CD8-positive, alpha-beta memory T cell (primary cell): ENCODE results near the gene ATP6V0C. TPM values are rescaled to one million over a fixed set of nuclear protein-coding genes. Genes with fewer than 3 reads are reported as not detected.

ENCODE experiments used
- CTCF ChIA-PET: fragments of 350-600 bp; sonication (Branson Sonifier 250); formaldehyde crosslinking; loops from one replicate; lab custom pipeline; 2021; ENCODE audit warnings: antibody characterized with exemption; lab: Charles Lee
- POLR2A ChIA-PET: fragments of 350-600 bp; sonication (Branson Sonifier 250); formaldehyde crosslinking; loops from one replicate; lab custom pipeline; 2021; ENCODE audit warnings: antibody characterized with exemption; lab: Charles Lee
- DNase-seq, 5 donors: peaks; one replicate each; pipeline versions ENCODE4 v3.0.0 to v3.0.0-alpha.2; 2020 to 2022; ENCODE audit warnings: mixed read lengths in 1 of 5
- H3K27ac ChIP-seq: one replicate; pipeline ENCODE4 v1.7.0; 2013; ENCODE audit warnings: low read depth, mild to moderate bottlenecking, low read length, moderate library complexity
- H3K27me3 ChIP-seq: 2 replicates; pipeline ENCODE4 v1.7.0; 2013; ENCODE audit warnings: low read length, mild to moderate bottlenecking; ENCODE audit not compliant: insufficient read depth, poor library complexity, severe bottlenecking
- H3K36me3 ChIP-seq: 2 replicates; pipeline ENCODE4 v1.7.0; 2013; ENCODE audit warnings: mild to moderate bottlenecking, low read length, moderate library complexity; ENCODE audit not compliant: insufficient read depth
- H3K4me1 ChIP-seq: 2 replicates; pipeline ENCODE4 v1.7.0; 2013; ENCODE audit warnings: mild to moderate bottlenecking, low read length, moderate library complexity; ENCODE audit not compliant: insufficient read depth
- H3K4me3 ChIP-seq: 2 replicates; pipeline ENCODE4 v1.7.0; 2013; ENCODE audit warnings: mild to moderate bottlenecking, low read length
- H3K9me3 ChIP-seq: 2 replicates; pipeline ENCODE4 v1.7.0; 2013; ENCODE audit warnings: mild to moderate bottlenecking, low read length
- H3K27ac Mint-ChIP-seq, 8 donors: one replicate each; pipeline ENCODE4 v1.8.0; 2020 to 2021; ENCODE audit warnings: mixed read lengths in 8 of 8, mild to moderate bottlenecking in 6 of 8, inconsistent platforms in 3 of 8, moderate library complexity in 3 of 8
- H3K27me3 Mint-ChIP-seq, 2 donors: one replicate each; pipeline ENCODE4 v1.8.0; 2020 to 2021; ENCODE audit warnings: mixed read lengths in 2 of 2, mild to moderate bottlenecking in 1 of 2, moderate library complexity in 1 of 2
- H3K36me3 Mint-ChIP-seq, 3 donors: one replicate each; pipeline ENCODE4 v1.8.0; 2020 to 2021; ENCODE audit warnings: mixed read lengths in 3 of 3, inconsistent platforms in 1 of 3, mild to moderate bottlenecking in 1 of 3
- H3K4me1 Mint-ChIP-seq, 3 donors: one replicate each; pipeline ENCODE4 v1.8.0; 2020 to 2021; ENCODE audit warnings: mixed read lengths in 3 of 3, inconsistent platforms in 1 of 3, mild to moderate bottlenecking in 1 of 3
- H3K4me3 Mint-ChIP-seq, 7 donors: one replicate each; pipeline ENCODE4 v1.8.0; 2020 to 2021; ENCODE audit warnings: mixed read lengths in 7 of 7, mild to moderate bottlenecking in 6 of 7, moderate library complexity in 4 of 7, inconsistent platforms in 2 of 7
- H3K9me3 Mint-ChIP-seq, 5 donors: one replicate each; pipeline ENCODE4 v1.8.0; 2020 to 2022; ENCODE audit warnings: mixed read lengths in 5 of 5, mild to moderate bottlenecking in 3 of 5, moderate library complexity in 2 of 5, inconsistent platforms in 1 of 5
- polyA plus RNA-seq: library from polyadenylated mRNA; unstranded; fragments of 300-500 nt; fragmentation: Illumina TruSeq; gene quantifications from one replicate; pipeline ENCODE4 v1.2.3, GENCODE V29; 2021
- total RNA-seq, 2 experiments: library from RNA; stranded (reverse); gene quantifications; one replicate each; pipeline ENCODE4 v1.2.3, GENCODE V29; 2021

The ATP6V0C gene
- total and polyA plus RNA-seq, 3 experiments from 2014 or later = 101 to 157 (median 154) TPM

DNA sequence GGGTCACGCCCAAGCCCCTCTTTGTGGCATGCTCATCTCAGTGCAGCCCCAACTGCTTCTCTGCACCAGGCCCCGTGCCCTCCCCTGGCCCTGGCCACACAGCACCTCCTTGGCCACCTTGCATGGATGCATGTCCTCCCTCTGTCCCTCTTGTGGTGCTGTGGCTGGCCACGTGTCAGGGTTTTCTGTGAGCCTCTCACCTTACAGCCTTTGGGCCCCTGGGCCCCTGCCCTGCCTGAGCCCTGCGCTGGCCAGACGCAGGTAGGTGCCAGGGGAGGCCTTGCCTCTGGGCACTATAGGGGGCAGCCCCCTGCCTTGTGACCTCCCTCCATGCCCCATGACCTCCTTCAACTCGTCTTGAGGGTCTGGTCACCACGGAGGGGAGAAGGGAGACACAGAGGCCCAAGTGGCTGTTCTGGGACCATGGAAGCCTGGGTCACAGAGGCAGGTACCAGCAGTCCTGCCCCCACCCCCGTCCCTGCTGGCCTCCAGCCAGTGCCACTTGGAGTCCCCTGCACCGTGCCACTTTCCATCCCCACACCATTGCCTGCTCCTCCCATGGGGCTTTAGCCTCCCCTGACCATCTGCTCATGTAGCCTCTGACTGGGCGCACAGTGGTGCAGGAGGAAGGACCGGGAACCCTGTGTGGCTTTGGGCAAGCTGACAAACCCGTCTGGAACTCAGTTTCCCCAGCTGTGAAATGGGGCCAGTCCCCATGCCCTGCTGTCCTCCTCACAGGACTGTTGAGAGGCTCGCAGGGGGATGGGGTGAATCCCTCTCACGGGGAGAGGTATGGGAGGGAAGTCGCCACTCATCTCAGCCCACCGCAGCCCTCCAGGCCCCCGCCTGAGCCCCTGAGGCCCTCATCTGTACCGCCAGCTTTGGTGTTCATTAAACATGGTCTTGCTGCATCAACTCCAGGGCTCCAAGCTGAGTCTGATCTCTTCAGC, 11.5 kb upstream of the ATP6V0C start:
- ChIA-PET POLR2A (interaction anchor here (1.3 kb wide), 1 partner anchor 308 kb away, joined by 3 read pairs; no protein-coding TSS in a partner anchor), CTCF (interaction anchor here (0.8 to 2.8 kb wide), 11 partner anchors 9 to 315 kb away, joined by 3 to 28 read pairs (median 3); partner anchors contain the start of genes ABCA3, CEMP1 and TEDC2)
- DNase-seq = no peak
- peaks cover 0 to 10% (median 0%) of the 10 kb centered on the region in 3 donors for H3K36me3 Mint-ChIP-seq
- peaks cover 8% of the 10 kb centered on the region for H3K4me1 ChIP-seq
- no peaks in the 10 kb centered on the region for H3K27me3 ChIP-seq
- H3K4me1 Mint-ChIP-seq = no peaks in the 10 kb centered on the region
- H3K27ac ChIP-seq = no peak overlapping the region
- no peaks in the 10 kb centered on the region for H3K9me3 ChIP-seq
- H3K27me3 Mint-ChIP-seq = no peaks in the 10 kb centered on the region
- H3K4me3 ChIP-seq = no peak overlapping the region
- no peaks in the 10 kb centered on the region for H3K9me3 Mint-ChIP-seq
- H3K27ac Mint-ChIP-seq = no peak overlapping the region
- H3K36me3 ChIP-seq = no peaks in the 10 kb centered on the region
- H3K4me3 Mint-ChIP-seq = no peak overlapping the region

DNA sequence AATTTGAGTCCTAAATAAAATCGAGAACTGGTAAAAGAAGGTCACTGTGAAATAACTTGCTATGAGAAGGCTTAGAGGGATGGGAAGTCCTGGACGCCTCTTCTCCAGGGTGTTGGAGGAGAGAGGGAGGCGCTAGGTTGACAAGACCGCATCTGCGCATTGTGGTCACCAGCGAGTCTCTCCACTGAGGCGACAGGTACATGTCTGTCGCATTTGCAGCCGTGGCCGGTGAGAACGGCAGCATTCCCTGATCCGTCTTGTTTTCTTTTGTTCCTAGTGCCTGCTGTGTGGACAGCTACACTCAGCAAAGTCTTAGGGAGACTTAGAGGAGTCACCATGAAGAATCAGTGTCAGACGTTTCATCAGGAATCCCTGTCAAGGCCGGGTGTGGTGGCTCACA, 8.1 kb upstream of the ATP6V0C start:
- DNase-seq = no peak
- Mint-ChIP-seq H3K27ac (peak overlapping the region in 1 of 8 donors; percentile 41), H3K36me3 (no peaks in the 10 kb centered on the region), H3K4me3 (no peak overlapping the region), H3K9me3 (no peaks in the 10 kb centered on the region), H3K4me1 (no peaks in the 10 kb centered on the region), H3K27me3 (no peaks in the 10 kb centered on the region)
- Histone ChIP-seq H3K36me3 (no peaks in the 10 kb centered on the region), H3K4me3 (no peak overlapping the region), H3K27ac (no peak overlapping the region), H3K9me3 (no peaks in the 10 kb centered on the region), H3K4me1 (peaks cover 8% of the 10 kb centered on the region), H3K27me3 (no peaks in the 10 kb centered on the region)
- ChIA-PET CTCF (no interaction called here), POLR2A (no interaction called here)

DNA sequence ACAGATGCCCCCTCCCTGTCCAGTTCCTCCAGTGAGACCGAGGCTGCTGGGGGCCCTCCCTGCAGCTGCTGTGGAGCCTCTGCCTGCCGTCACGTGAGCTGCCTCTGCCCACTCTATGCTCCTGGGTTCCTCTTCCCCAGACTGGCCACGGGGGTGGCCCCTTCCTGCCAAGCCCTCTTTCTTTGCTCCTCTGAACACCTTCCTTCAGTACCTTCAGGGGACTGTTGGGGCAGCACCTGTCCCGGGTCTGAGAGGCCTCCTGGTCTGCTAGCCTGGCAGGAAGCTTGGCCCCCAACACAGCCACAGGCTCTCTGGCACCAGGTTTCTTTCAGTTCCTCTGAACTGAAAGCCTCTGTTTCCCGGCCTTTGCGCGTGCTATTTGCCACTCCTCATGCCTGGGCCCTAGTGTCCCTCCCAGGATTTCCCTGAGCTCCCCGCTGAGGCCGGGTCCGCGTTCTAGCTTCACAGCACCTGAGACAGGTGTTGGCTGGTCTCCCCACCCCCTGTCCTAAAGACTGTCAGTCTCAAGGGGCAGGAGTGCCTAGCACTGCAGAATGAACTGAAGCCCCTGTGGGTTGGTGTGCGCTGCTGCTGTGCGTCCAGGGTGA, 6.6 kb upstream of the ATP6V0C start:
- Histone ChIP-seq H3K27me3 (no peaks in the 10 kb centered on the region), H3K4me1 (no peaks in the 10 kb centered on the region), H3K4me3 (no peak overlapping the region), H3K27ac (no peak overlapping the region), H3K9me3 (no peaks in the 10 kb centered on the region), H3K36me3 (no peaks in the 10 kb centered on the region)
- POLR2A ChIA-PET = no interaction called here
- Mint-ChIP-seq H3K9me3 (no peaks in the 10 kb centered on the region), H3K4me3 (no peak overlapping the region), H3K4me1 (peaks cover 2 to 3% (median 2%) of the 10 kb centered on the region in 3 donors), H3K36me3 (no peaks in the 10 kb centered on the region), H3K27me3 (no peaks in the 10 kb centered on the region), H3K27ac (no peak overlapping the region)
- CTCF ChIA-PET = no interaction called here
- DNase-seq = no peak

DNA sequence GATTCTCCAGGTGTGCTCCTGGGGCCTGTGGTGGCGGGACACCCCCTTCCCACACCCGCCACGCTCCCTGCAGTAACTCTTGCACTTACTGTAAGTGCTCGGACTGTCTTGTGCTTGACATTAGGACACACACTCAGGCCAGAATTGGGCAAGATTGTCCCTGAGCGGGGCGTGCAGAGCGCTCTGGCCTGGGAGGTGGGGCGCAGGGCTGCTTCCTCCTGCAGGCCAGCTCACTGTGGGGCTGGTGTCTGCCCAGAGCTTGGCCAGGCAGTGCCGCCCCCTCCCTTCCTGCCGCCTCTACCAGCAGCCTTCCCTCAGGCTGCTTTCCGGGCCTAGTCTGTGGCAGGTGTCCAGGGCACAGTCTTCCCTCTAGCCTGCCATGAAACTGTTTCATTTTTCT, 6.1 kb upstream of the ATP6V0C start:
- peaks cover 2% of the 10 kb centered on the region for H3K4me1 ChIP-seq
- H3K4me3 ChIP-seq = no peak overlapping the region
- Mint-ChIP-seq H3K4me3 (no peak overlapping the region), H3K36me3 (no peaks in the 10 kb centered on the region), H3K27ac (no peak overlapping the region), H3K9me3 (no peaks in the 10 kb centered on the region), H3K4me1 (peaks cover 6 to 8% (median 7%) of the 10 kb centered on the region in 3 donors), H3K27me3 (no peaks in the 10 kb centered on the region)
- H3K27ac ChIP-seq = no peak overlapping the region
- H3K9me3 ChIP-seq = no peaks in the 10 kb centered on the region
- H3K36me3 ChIP-seq = no peaks in the 10 kb centered on the region
- POLR2A ChIA-PET = no interaction called here
- CTCF ChIA-PET = no interaction called here
- H3K27me3 ChIP-seq = no peaks in the 10 kb centered on the region
- DNase-seq = no peak

DNA sequence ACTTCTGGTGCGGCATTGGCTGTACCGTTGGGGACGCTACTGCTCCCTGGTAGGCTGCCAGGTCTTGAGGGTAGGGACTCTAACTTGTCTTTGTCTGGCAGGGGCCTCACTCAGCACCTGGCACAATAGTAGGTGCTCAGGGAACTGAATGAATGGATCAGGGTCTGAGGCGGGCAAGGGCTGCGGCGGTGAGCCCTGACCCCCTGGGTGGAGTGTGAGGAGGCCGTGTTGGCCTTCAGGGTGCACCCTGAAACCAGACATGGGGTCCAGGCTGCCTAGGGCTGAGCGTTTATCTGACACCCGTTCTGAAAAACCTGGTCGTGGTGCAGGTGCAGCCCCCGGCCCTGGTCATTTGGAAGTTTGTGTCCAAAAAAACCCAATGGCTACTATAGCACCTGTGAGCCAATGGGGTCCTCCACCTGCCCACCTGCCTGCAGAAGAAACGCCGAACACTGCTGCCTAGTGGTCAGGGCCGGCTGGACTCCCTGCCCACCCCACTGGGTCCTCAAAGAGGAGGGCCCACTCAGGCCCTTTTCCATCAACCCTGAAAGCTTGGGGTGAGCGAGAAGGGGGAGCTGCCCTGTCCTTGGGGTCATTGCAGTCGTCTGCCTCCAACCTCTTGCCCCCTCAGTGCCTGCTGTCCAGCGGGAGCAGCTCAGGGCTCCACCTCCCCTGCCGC, 4.9 kb upstream of the ATP6V0C start:
- H3K9me3 ChIP-seq = no peaks in the 10 kb centered on the region
- POLR2A ChIA-PET = no interaction called here

DNA sequence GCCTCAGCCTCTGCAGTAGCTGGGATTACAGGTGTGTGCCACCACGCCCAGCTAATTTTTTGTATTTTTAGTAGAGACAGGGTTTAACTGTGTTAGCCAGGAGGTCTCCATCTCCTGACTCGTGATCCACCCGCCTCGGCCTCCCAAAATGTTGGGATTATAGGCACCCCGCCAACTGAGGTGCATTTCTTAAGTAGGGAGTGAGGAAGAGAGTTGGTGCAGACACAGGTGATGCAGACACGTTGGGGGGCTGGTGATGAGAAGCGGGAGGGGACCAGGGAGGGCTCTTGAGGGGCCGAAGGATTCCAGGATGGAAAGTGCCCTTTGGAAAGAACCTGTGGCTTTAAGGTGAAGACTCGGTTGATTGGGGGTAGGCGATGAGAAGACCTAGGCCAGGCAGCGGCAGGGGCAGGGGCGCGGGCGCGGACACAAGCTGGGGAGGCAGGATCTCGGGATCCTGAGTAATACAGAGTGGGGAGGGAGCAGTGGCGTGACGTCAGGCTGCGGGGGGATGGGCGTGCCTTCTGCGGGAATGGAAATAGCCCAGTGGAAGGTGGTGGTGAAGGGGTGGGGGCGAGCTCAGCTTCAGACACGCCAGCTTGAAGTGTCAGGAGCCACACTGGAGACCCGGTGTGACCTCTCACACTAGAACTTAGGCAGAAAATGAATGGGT, 2.5 kb upstream of the ATP6V0C start:
- no peaks in the 10 kb centered on the region for H3K36me3 ChIP-seq
- Mint-ChIP-seq H3K4me1 (peaks cover 27 to 33% (median 31%) of the 10 kb centered on the region in 3 donors), H3K4me3 (no peak overlapping the region), H3K27me3 (peaks cover 0 to 4% of the 10 kb centered on the region in 2 donors), H3K27ac (peak overlapping the region in 3 of 8 donors; percentile 27 to 99 (median 58)), H3K36me3 (peaks cover 0 to 15% (median 0%) of the 10 kb centered on the region in 3 donors), H3K9me3 (no peaks in the 10 kb centered on the region)
- ChIA-PET POLR2A (no interaction called here), CTCF (interaction anchor here (1.3 kb wide), 1 partner anchor 8 kb away, joined by 3 read pairs; no protein-coding TSS in a partner anchor)
- H3K9me3 ChIP-seq = no peaks in the 10 kb centered on the region
- H3K27me3 ChIP-seq = no peaks in the 10 kb centered on the region
- peak overlapping the region; percentile 33 for H3K27ac ChIP-seq
- H3K4me3 ChIP-seq = no peak overlapping the region
- H3K4me1 ChIP-seq = peaks cover 27% of the 10 kb centered on the region
- no peak for DNase-seq

More for the DNA sequence above, 4.9 kb upstream of the ATP6V0C start:
- no peak overlapping the region for H3K27ac Mint-ChIP-seq
- peaks cover 0 to 1% (median 0%) of the 10 kb centered on the region in 3 donors for H3K36me3 Mint-ChIP-seq
- H3K27me3 Mint-ChIP-seq = peaks cover 0 to under 1% of the 10 kb centered on the region in 2 donors
- no peaks in the 10 kb centered on the region for H3K27me3 ChIP-seq
- H3K4me1 ChIP-seq = peaks cover 10% of the 10 kb centered on the region
- H3K4me3 ChIP-seq = no peak overlapping the region
- H3K4me3 Mint-ChIP-seq = no peak overlapping the region
- CTCF ChIA-PET = no interaction called here
- H3K9me3 Mint-ChIP-seq = no peaks in the 10 kb centered on the region
- H3K27ac ChIP-seq = no peak overlapping the region
- H3K36me3 ChIP-seq = no peaks in the 10 kb centered on the region
- peaks cover 14 to 15% (median 14%) of the 10 kb centered on the region in 3 donors for H3K4me1 Mint-ChIP-seq
- no peak for DNase-seq

DNA sequence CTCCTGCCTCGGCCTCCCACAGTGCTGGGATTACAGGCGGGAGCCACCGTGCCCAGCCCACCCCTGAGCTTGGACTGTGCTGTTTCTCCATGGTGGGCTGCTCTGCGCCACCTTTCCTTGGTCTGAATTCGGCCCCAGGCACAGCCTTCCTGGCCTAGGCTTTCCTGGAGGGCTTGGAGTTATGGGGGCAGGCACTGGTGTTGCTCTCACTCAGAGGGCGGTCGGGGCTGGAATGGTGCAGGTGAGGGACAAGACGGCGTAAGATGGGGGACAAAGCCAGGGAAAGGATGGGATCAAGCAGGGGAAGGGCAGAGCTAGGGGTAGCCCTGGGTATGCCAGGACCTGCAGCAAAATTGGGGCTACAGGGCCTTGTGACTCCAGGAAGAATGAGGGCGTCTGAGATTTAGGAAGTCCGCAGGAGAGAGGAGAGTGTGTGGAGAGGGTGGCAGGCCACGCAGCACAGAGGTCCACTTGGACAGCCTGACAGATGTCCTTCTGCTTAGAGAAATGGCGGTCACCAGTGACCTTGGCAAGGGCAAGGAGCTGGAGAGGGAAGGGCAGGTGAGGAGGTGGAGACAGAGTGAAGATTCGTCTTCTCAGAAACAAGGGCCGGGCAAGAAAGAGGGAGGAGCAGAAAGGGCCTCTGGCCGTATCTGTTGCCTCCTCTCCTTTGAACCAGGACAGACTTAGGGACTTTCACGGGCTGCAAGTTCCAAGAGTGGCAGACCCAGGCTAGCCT, 1.6 kb upstream of the ATP6V0C start:
- H3K4me1 ChIP-seq = peaks cover 36% of the 10 kb centered on the region
- Mint-ChIP-seq H3K36me3 (peaks cover 0 to 23% (median 0%) of the 10 kb centered on the region in 3 donors), H3K9me3 (no peaks in the 10 kb centered on the region), H3K4me1 (peaks cover 36 to 42% (median 40%) of the 10 kb centered on the region in 3 donors), H3K27me3 (peaks cover 0 to 6% of the 10 kb centered on the region in 2 donors), H3K27ac (peak overlapping the region; percentile 90 to 99 (median 96)), H3K4me3 (peak overlapping the region; percentile 16 to 97 (median 91))
- H3K27me3 ChIP-seq = no peaks in the 10 kb centered on the region
- H3K27ac ChIP-seq = peak overlapping the region; percentile 86
- no peak overlapping the region for H3K4me3 ChIP-seq
- ChIA-PET CTCF (interaction anchor here (1.3 to 1.4 kb wide), 2 partner anchors 9 to 10 kb away, joined by 3 to 6 read pairs; no protein-coding TSS in a partner anchor), POLR2A (no interaction called here)
- H3K9me3 ChIP-seq = no peaks in the 10 kb centered on the region
- no peaks in the 10 kb centered on the region for H3K36me3 ChIP-seq
- DNase-seq = peak in 1 of 5 donors; percentile 47
